Mucosa of stomach (tissue), 1 donor: ENCODE results near the gene NT5DC2.

Experiments
- H3K27me3 ChIP-seq: one replicate; pipeline ENCODE4 v1.7.0; 2013; ENCODE audit warnings: mild to moderate bottlenecking, low read length; ENCODE audit not compliant: control insufficient read depth, insufficient read depth
- H3K36me3 ChIP-seq: one replicate; pipeline ENCODE4 v1.7.0; 2013; ENCODE audit warnings: low read length; ENCODE audit not compliant: control insufficient read depth, insufficient read depth
- H3K4me1 ChIP-seq: one replicate; pipeline ENCODE4 v1.7.0; 2013; ENCODE audit warnings: mild to moderate bottlenecking, low read length; ENCODE audit not compliant: control insufficient read depth, insufficient read depth
- H3K4me3 ChIP-seq: one replicate; pipeline ENCODE4 v1.7.0; 2013; ENCODE audit warnings: low read length
- H3K9ac ChIP-seq: one replicate; pipeline ENCODE4 v1.7.0; 2013; ENCODE audit warnings: mild to moderate bottlenecking, low read length, moderate library complexity
- H3K9me3 ChIP-seq: one replicate; pipeline ENCODE4 v1.7.0; 2013; ENCODE audit warnings: mild to moderate bottlenecking, low read length, moderate library complexity; ENCODE audit not compliant: control insufficient read depth
- donor health status: Pancreatic carcinoma.

NT5DC2 gene

GRCh38 chr3:52520141-52520667 lies 13.5 kb downstream of the NT5DC2 start:
- H3K4me1 ChIP-seq = peaks cover 8% of the 10 kb centered on the region
- H3K27me3 ChIP-seq = peaks cover 17% of the 10 kb centered on the region
- no peak overlapping the region for H3K4me3 ChIP-seq
- H3K9ac ChIP-seq = no peak overlapping the region
- no peaks in the 10 kb centered on the region for H3K36me3 ChIP-seq
- no peaks in the 10 kb centered on the region for H3K9me3 ChIP-seq

- Histone ChIP-seq H3K27me3 (peaks cover 17% of the 10 kb centered on the region), H3K36me3 (no peaks in the 10 kb centered on the region), H3K9me3 (no peaks in the 10 kb centered on the region), H3K4me1 (peaks cover 8% of the 10 kb centered on the region), H3K4me3 (no peak overlapping the region), H3K9ac (no peak overlapping the region)
These were observed 14.1 kb downstream of the NT5DC2 start for GRCh38 chr3:52519445-52520140.

GRCh38 chr3:52518723-52519444 lies 14.8 kb downstream of the NT5DC2 start:
- H3K9me3 ChIP-seq = no peaks in the 10 kb centered on the region
- no peak overlapping the region for H3K4me3 ChIP-seq
- peaks cover 8% of the 10 kb centered on the region for H3K4me1 ChIP-seq
- H3K36me3 ChIP-seq = no peaks in the 10 kb centered on the region
- H3K27me3 ChIP-seq = peaks cover 17% of the 10 kb centered on the region
- H3K9ac ChIP-seq = no peak overlapping the region

- Histone ChIP-seq H3K4me3 (no peak overlapping the region), H3K27me3 (peaks cover 17% of the 10 kb centered on the region), H3K4me1 (peaks cover 8% of the 10 kb centered on the region), H3K9ac (no peak overlapping the region), H3K9me3 (no peaks in the 10 kb centered on the region), H3K36me3 (no peaks in the 10 kb centered on the region)
These were observed 15.6 kb downstream of the NT5DC2 start for GRCh38 chr3:52517796-52518722.

- H3K36me3 ChIP-seq = no peaks in the 10 kb centered on the region
- peaks cover 17% of the 10 kb centered on the region for H3K27me3 ChIP-seq
- H3K4me3 ChIP-seq = no peak overlapping the region
These were observed 17.0 kb downstream of the NT5DC2 start for GRCh38 chr3:52516509-52517195.

GRCh38 chr3:52515192-52515591 lies 18.5 kb downstream of the NT5DC2 start:
- Histone ChIP-seq H3K4me1 (peaks cover 8% of the 10 kb centered on the region), H3K27me3 (peaks cover 17% of the 10 kb centered on the region), H3K9me3 (no peaks in the 10 kb centered on the region), H3K9ac (no peak overlapping the region), H3K36me3 (no peaks in the 10 kb centered on the region), H3K4me3 (no peak overlapping the region)

More at GRCh38 chr3:52516509-52517195, 17.0 kb downstream of the NT5DC2 start:
- no peak overlapping the region for H3K9ac ChIP-seq
- H3K4me1 ChIP-seq = peaks cover 8% of the 10 kb centered on the region
- no peaks in the 10 kb centered on the region for H3K9me3 ChIP-seq

- no peaks in the 10 kb centered on the region for H3K36me3 ChIP-seq
- no peak overlapping the region for H3K4me3 ChIP-seq
- no peaks in the 10 kb centered on the region for H3K9me3 ChIP-seq
- peaks cover 8% of the 10 kb centered on the region for H3K4me1 ChIP-seq
- no peak overlapping the region for H3K9ac ChIP-seq
- H3K27me3 ChIP-seq = peaks cover 17% of the 10 kb centered on the region
These were observed 19.1 kb downstream of the NT5DC2 start for GRCh38 chr3:52514576-52514975.

- H3K9me3 ChIP-seq = no peaks in the 10 kb centered on the region
- peaks cover 14% of the 10 kb centered on the region for H3K27me3 ChIP-seq
- no peak overlapping the region for H3K4me3 ChIP-seq
- peaks cover 4% of the 10 kb centered on the region for H3K4me1 ChIP-seq
- H3K36me3 ChIP-seq = no peaks in the 10 kb centered on the region
- no peak overlapping the region for H3K9ac ChIP-seq
These were observed 20.4 kb downstream of the NT5DC2 start for GRCh38 chr3:52513281-52513680.

- Histone ChIP-seq H3K36me3 (no peaks in the 10 kb centered on the region), H3K27me3 (peaks cover 10% of the 10 kb centered on the region), H3K9me3 (no peaks in the 10 kb centered on the region), H3K4me3 (no peak overlapping the region), H3K9ac (no peak overlapping the region), H3K4me1 (no peaks in the 10 kb centered on the region)
These were observed 20.9 kb downstream of the NT5DC2 start for GRCh38 chr3:52512727-52513126.

GRCh38 chr3:52512105-52512504 lies 21.6 kb downstream of the NT5DC2 start:
- Histone ChIP-seq H3K9ac (no peak overlapping the region), H3K27me3 (peaks cover 4% of the 10 kb centered on the region), H3K36me3 (no peaks in the 10 kb centered on the region), H3K9me3 (no peaks in the 10 kb centered on the region), H3K4me3 (no peak overlapping the region), H3K4me1 (no peaks in the 10 kb centered on the region)

- Histone ChIP-seq H3K36me3 (no peaks in the 10 kb centered on the region), H3K4me3 (no peak overlapping the region), H3K27me3 (no peaks in the 10 kb centered on the region), H3K9ac (no peak overlapping the region), H3K9me3 (no peaks in the 10 kb centered on the region), H3K4me1 (no peaks in the 10 kb centered on the region)
These were observed 22.1 kb downstream of the NT5DC2 start for GRCh38 chr3:52511509-52511908.
